ENCODE results near the gene NEURL1B.

Gene NEURL1B

DNA sequence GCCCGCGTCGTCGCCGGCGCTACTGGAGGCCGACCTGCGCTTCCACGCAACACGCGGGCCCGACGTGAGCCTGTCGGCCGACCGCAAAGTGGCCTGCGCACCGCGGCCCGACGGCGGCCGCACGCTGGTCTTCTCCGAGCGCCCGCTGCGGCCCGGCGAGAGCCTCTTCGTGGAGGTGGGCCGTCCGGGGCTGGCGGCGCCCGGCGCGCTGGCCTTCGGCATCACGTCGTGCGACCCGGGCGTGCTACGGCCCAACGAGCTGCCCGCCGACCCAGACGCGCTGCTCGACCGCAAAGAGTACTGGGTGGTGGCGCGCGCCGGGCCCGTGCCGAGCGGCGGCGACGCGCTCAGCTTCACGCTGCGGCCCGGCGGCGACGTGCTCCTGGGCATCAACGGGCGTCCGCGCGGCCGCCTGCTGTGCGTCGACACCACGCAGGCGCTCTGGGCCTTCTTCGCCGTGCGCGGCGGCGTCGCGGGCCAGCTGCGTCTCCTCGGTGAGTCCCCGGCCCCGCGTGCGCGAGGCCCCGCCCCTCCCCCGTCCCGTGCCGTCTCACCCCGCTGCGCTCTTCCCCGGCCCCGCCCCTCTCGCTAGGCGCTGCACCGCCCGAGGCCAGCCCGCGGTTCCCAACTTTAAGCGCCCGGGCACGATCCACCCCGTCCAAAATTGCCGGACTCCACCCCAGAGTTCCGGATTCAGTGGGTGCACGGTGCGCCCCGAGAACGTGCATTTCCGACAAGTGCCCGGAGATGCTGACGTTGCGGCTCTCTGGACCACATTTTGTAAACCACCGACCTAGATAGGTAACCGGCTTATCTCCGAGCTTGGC lies 42.8 kb downstream of the NEURL1B start:
- no peak overlapping the region for H3K27ac ChIP-seq
- TF ChIP-seq, protein P1, sequence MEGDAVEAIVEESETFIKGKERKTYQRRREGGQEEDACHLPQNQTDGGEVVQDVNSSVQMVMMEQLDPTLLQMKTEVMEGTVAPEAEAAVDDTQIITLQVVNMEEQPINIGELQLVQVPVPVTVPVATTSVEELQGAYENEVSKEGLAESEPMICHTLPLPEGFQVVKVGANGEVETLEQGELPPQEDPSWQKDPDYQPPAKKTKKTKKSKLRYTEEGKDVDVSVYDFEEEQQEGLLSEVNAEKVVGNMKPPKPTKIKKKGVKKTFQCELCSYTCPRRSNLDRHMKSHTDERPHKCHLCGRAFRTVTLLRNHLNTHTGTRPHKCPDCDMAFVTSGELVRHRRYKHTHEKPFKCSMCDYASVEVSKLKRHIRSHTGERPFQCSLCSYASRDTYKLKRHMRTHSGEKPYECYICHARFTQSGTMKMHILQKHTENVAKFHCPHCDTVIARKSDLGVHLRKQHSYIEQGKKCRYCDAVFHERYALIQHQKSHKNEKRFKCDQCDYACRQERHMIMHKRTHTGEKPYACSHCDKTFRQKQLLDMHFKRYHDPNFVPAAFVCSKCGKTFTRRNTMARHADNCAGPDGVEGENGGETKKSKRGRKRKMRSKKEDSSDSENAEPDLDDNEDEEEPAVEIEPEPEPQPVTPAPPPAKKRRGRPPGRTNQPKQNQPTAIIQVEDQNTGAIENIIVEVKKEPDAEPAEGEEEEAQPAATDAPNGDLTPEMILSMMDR (conservative IDR thresholded peaks at IDR 0.05) = no peak

DNA sequence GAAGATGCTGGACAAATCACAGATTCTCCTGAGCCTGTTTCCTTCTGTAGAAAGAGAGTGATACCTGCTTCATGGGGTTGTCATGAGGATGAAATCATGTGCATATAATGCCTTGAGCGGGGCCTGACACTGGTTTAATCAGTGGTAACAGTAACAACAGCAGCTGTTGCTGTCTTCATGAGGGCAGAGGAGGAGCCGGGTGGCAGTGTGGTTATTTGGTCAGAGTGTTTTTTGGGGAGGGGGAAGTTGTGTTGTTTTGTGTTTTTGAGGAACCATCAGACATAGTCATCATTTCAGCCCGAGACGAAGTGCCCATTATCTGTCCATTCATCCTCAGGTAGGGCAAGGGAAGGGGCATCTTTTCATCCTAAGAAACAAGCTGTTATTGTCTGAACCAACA lies 44.0 kb downstream of the NEURL1B start:
- no peak overlapping the region for H3K27ac ChIP-seq
- TF ChIP-seq, protein P1 (conservative IDR thresholded peaks at IDR 0.05) = no peak

- TF ChIP-seq, protein P1 (conservative IDR thresholded peaks at IDR 0.05) = no peak
These were observed 45.0 kb downstream of the NEURL1B start for GRCh38 chr5:172686111-172686510.

GRCh38 chr5:172686539-172687390 lies 45.7 kb downstream of the NEURL1B start:
- TF ChIP-seq, protein P1 (conservative IDR thresholded peaks at IDR 0.05) = no peak
- peak overlapping the region; percentile 94 for H3K27ac ChIP-seq

More at GRCh38 chr5:172686111-172686510, 45.0 kb downstream of the NEURL1B start:
- no peak overlapping the region for H3K27ac ChIP-seq

DNA sequence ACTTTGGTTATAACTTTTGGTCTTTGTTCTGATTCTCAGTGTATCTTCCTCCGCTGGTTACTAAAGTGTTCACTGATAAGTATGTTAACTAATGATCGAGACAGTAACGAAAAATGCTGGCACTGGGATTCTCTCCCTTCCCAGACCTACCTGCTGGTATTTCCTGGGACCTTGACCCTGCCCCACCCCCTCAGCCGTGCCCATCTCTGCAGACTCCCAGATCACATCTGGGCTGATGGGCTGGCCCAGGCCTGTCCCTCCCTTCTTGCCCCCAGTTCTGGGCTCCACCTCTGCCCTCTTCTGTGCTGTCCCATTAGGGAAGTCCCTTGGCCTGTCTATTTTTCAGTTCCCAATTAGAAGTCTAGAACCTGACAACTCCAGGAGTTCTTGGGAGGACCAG lies 46.9 kb downstream of the NEURL1B start:
- TF ChIP-seq, protein P1 (conservative IDR thresholded peaks at IDR 0.05) = no peak
- H3K27ac ChIP-seq = peak overlapping the region; percentile 94

DNA sequence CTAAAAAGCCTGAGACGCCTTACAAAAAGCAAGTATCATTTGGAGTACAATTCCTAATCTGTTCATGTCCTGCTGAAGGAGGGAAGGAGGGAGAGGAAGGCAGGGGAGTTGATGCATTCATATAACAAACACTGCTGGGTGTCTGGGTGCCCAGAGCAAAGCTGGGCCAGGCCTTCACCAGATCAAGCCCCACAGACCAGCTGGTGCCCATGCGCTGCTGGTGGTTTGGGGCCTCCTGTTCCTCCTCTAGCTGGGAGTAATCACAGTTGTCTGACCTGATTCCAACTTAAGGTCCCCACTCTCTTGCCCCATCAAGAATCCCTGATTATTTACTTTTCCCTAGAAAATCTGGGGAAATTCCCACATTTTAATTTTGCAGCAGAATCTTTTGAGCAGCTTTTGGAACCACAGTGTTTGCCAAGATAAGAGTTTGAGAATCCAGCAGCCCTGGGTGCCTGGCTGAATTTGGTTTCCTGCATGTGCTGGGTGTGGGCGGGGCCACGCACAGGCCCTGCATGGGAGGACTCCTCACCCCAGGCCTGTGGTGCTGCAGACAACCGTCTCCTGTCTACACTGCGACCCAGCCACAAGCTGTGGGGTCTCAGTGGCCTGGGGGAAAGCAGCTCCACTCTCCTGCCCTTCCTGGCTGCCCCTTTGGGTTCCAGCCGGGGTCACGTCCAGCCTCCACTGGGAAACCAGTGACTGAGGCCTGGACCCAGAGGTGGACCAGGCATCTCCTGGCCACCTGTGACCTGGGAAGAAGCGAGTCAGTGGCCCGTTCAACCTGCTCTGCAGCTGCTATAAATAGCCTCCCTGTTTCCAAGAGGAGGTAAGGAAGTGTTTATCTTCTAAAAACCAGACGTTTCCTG lies 47.5 kb downstream of the NEURL1B start:
- TF ChIP-seq, protein P1 (conservative IDR thresholded peaks at IDR 0.05) = no peak
- H3K27ac ChIP-seq = peak overlapping the region; percentile 94

Data from VCaP (cell line).